ENCODE results near the gene SREBF1. TPM values are rescaled to one million over a fixed set of nuclear protein-coding genes. Genes with fewer than 3 reads are reported as not detected.
A peak's percentile ranks its signal among the peaks of the same experiment; 100 is the strongest.

The SREBF1 gene
- total and polyA plus RNA-seq, 2 of the 4 experiments (the other 2 are of a cell fraction) = 3.4 to 20.4 TPM

- TF ChIP-seq CHD1 (IDR thresholded peaks at IDR 0.05; ENCODE audit: low read depth, low read length) (no peak), RAD21 (IDR thresholded peaks at IDR 0.05; ENCODE audit: low read length) (no peak), RCOR1 (IDR thresholded peaks at IDR 0.05; ENCODE audit: insufficient replicate concordance, low read length) (peak; percentile 98)
These were observed 3.3 kb upstream of the SREBF1 start (continued) for GRCh38 chr17:17839791-17840707.

Measured in IMR-90 (cell line).